KG1 (cell line): ENCODE results near the gene LEMD1.
"Not testable (repeated sequence)": the region's sequence is repeated elsewhere in the genome, so short reads cannot be mapped to it uniquely, and the experiment has no call there.

Experiments
- DNase-seq: peaks from one replicate; lab custom pipeline; 2025; lab: John Stamatoyannopoulos, UW

The LEMD1 gene

DNA sequence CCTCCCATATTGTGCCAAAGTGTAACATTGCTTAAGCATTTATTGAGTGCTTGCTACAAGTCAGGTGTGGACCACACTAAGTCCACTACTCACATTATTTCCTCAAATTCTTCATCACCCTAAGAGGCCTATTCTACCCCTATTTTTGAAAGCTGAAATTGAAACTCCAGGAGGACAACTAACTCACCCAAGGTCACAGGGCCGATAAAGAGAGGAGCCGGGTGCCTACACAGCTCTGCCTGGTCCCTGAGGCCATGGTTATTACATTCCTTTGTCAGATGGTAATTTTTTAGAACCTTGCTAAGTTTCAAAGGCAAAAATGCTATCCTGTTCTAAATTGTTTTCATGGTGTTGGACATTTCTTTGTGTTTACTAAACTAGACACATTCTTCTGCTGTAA lies 41.0 kb downstream of the LEMD1 start:
- no peak for DNase-seq

- no peak for DNase-seq
Observed at GRCh38 chr1:205379056-205379455, 42.8 kb downstream of the LEMD1 start.

DNA sequence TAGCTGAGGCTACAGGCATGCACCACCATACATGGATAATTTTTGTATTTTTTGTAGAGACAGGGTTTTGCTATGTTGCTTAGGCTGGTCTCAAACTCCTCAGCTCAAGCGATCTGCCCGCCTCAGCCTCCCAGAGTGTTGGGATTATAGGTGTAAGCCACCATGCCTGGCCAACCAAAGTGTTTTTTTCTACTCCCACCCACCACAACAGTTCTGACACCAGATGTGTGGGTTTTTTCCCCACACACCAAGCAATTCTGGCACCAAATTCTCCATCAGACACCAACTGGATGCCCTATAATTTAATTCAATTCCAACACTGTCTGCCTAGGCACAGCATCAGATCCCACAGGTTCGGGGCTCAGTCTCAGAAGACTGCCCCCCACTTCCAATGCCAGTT lies 44.5 kb downstream of the LEMD1 start:
- no peak for DNase-seq

- DNase-seq, result no peak
Observed at GRCh38 chr1:205376739-205377138, 45.1 kb downstream of the LEMD1 start.

DNA sequence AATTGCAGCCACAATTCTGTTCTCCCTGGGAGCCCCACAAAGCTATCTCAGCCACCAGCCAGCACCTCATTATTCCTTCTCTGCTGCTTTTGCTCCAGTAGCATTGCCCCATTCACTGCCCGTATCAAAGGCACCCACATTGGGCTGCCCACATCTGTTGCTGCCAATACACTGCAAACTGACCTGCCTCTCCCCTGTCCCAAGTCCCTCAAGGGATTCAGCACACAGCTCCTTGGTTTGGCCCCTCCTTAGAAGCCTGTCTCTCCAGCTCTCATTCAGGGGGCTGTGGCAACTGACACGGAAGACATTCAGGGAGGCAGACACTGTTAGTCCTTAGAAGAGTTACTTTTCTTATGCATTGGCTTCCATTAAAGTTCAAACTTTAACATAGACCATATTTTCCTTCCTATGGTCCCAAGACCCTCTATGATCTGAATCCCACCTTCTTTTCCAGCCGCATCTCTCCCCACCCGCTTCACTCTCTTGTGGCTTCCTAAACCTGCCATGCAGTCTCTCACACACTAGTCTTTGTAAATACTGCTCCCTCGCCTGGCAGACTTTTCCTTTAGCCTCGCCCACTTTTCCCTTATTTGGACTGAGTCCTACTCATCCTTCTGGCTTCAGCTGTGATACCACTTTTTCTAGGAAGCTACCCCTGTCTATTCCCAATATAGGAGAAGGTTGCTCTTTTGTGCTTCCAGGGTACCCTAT lies 45.9 kb downstream of the LEMD1 start:
- no peak for DNase-seq

DNA sequence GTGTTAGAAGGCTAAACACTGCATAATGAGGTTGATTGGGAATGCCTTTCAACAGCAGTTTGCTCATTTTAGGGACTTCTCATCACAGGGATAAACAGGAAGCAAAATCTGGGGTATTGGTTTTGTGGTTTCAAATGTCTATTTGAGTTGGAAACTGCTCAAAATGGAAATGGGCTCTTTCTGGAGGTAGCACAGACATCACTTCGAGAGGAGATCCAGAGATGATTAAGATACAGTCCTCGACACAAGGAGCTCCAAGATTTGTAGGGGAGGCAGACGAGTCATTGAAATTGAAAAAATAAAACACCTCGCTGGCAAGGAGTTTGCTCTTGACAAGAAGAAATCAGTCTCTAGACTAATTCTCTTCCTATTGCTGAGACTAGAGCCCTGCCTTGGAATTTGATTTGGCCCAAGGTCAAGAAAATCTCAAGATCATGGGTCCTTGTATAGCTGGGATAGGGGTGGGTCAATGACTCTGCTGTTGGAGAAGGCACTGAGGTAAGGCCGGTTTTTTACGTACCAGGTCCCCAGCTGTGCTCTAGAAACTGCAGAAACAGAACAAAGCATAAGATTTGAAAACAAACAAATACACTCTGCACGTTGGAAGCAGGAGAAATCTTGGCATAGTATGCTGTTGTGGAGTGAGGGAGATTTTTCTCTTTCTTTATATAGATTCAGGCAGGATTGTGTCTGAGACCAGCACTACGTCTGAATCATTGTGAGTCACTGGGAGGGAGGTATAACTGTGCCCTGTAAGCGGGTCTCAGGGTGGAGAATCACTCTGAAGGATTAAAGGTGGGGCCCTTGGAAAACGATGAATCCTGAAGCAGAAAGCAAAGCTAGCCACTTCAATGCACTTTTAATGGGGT lies 47.4 kb downstream of the LEMD1 start:
- no peak for DNase-seq

DNA sequence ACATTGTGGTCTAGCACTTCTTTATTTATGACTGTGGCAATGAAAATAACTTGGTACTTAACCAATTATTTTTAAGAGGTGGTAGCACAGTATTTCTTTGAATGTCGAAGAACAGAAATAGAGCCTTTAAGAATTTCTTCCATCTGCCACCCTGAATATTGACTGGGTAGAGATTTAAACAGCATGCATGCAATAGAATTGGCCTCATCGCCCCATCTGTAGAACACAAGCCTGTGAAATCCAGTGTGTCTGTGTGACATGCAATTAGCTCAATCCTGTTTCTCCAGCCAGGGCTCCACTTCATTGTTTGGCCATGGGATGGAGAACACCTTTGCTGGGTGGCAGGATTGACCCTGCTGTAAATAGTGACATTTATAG lies 48.1 kb downstream of the LEMD1 start:
- no peak for DNase-seq

GRCh38 chr1:205373022-205373797 lies 48.6 kb downstream of the LEMD1 start:
- DNase-seq, result no peak

DNA sequence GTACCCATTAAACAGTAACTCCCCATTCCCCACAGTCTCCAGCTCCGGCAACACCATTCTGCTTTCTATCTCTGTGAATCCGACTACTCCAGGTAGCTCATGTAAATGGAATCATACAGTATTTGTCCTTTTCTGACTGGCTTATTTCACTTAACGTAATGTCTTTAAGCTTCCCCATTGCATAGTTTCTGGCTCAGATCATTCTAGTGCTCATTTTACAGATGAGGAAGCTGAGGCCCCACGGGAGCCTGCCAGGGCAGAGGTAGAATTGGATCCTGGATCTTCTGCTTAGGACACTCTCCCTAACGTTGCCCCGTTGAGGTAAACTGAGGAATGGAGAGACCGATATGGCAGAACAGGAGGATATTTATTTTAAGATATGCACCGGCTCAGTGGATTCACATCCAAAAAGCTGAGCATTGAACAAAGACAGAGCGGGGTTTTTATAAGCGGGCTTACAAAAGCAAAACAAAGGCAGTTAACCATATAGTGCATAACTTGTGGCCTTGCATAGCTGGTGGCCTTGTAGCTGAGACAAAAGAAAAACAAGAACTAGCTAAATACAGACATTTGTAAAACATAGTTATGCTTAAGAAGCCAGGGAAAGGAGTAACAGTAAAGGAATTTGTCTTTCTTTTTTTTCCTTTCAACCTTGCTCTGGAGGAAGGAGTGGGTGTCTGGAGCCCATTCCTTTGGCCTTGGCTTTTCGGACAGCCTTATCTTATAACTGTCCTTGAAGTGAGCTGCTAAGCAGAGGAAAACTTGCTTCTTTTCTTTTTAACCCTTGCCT lies 49.8 kb downstream of the LEMD1 start:
- no peak for DNase-seq

- DNase-seq, result no peak
Observed at GRCh38 chr1:205370780-205371179, 51.1 kb downstream of the LEMD1 start.

DNA sequence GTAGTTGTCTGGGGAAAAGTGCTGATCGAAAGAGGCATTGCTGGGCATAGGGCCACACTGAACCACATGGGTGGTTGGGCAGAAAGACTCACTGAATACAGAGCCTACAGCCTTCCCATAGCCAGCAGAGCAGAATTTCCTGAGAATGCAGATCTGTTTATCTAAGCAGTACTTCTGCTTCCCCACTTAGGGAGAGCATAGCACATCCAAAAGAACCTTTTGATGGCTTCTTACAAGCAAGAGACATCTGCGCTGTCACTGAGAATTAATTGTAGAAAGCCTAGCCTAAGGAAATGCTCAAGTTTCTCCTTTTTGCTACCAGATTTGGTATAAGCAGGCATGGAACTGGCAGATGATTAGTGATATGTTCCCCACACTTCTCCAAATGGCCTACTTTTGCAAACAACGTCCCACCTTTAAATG lies 52.1 kb downstream of the LEMD1 start:
- no peak for DNase-seq

DNA sequence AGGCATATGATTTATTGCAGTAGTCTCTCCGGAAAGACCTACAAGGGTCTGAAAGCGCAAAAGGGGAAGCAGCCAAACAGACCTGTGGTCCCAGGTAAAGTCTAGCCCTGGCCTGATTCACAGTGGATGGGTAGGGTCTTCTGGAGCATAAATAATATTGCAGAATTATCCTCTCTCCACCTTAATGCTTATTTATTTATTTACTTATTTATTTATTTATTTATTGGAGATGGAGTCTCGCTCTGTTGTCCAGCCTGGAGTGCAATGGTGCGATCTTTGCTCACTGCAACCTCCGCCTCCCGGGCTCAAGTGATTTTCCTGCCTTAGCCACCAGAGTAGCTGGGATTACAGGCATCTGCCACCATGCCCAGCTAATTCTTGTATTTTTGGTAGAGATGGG lies 53.4 kb downstream of the LEMD1 start:
- DNase-seq, result no peak

DNA sequence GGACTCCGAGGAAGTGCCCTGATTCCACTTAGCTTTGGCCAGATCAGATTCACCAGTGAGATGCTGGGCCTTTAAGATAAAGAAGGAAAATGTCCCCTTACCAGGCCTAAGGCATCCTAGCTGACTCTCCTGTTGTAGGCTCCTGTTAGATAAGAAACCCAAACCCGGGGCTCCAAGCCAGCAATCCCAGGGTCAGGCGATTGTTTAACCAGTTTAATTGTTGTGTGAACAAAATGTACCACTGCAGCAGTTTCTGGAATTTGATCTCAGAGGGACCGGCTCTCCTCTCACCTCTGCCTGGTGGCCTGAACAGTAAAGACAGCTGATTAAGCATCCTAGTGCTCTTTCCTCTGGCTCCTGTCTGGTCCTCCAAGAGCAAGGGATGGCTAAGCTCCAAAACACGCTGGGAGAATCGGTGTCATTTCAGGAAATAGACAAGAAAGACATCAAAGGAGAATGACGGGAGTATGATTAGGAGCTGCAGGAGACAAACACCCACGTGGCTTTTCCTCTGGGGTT lies 55.9 kb downstream of the LEMD1 start:
- DNase-seq, result no peak

DNA sequence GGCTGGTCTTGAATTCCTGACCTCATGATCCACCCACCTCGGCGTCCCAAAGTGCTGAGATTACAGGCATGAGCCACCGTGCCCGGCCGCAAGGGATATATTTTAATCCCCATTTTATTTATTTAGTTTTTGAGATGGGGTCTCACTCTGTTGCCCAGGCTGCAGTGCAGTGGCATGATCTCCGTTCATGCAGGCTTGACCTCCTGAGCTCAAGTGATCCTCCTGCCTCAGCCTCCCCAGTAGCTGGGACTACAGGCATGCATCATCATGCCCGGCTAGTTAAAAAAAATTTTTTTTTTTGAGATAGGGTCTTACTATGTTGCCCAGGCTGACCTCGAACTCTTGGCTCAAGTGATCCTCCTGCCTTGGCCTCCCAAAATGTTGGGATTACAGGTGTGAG lies 56.8 kb downstream of the LEMD1 start:
- DNase-seq, result not testable (repeated sequence)

GRCh38 chr1:205360891-205361290 lies 61.0 kb downstream of the LEMD1 start:
- no peak for DNase-seq

- DNase-seq, result no peak
Observed at GRCh38 chr1:205359771-205360565, 61.9 kb downstream of the LEMD1 start.

DNA sequence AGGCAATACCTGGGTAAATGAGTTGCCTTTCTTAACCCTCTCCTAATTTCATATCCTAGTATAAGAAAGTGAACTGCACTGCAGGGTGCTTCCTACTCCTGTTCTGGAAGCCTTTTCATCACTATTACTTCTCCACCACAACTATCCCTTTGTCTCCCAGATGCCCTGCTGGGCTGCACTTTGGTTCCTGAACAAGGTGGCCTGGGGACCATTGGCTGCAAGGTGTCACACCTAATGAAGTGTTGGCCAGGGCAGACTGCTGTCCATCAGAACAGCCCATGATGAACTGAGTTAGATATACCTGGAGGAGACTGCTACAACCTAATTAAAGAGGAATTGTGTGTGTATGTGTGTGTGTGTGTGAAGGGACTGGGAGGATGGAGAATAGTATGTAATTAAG lies 63.3 kb downstream of the LEMD1 start:
- DNase-seq, result no peak

DNA sequence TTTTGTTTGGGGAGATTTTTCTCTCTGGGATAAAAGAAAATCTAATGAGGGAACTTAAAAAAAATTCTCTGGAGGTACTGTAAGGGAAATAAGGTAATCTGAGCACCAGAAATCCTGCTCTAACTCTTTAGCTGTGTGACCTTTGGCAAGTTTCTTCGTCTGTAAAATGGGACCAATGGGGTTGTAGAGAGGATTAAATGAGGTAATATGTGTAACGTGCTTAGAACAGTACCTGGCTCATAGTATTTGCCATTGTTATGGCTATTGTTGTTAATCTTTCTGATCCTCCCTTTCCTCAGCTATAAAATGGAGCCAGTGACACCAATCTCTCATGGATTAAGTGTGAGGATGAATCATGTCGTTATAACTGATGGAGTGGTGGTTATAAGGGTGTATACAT lies 64.3 kb downstream of the LEMD1 start:
- no peak for DNase-seq

GRCh38 chr1:205356440-205357139 lies 65.3 kb downstream of the LEMD1 start, which contains the start of gene KLHDC8A:
TSS of gene KLHDC8A (minus strand) at chr1:205356922. CDS start at chr1:205343604, 13,318 bp downstream.
- DNase-seq, result no peak

DNA sequence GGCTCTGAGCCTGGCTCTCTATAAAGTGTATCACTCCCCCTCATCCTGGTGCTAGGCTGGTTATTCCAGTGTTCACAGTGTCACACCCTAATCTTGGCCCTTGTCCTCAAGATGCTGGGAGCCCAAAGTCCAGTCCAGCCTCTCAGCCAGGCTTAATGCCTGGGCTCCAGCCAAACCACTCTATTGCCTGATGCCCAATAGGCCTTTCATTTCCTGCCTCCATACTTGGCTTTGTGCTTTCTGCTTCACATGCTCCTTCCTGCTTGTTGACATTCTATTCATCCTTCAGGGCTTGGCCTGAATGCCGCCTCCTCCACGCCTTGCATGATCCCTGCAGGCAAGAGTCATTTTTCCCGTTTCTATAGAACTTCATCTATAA lies 66.8 kb downstream of the LEMD1 start:
- no peak for DNase-seq
